B cell (primary cell): ENCODE data around the gene CUL5. TPM values are rescaled to one million over a fixed set of nuclear protein-coding genes. Genes with fewer than 3 reads are reported as not detected.

Experiments
- ATAC-seq: fragments of 200-7000 bp; cut with Tn5 transposase; one replicate; pipeline ENCODE4 v1.10.0; 2021; ENCODE audit warnings: low read depth, mild to moderate bottlenecking, moderate number of reproducible peaks, moderate library complexity
- CTCF ChIA-PET: fragments of 350-600 bp; sonication (Branson Sonifier 250); formaldehyde crosslinking; loops from one replicate; lab custom pipeline; 2021; ENCODE audit warnings: antibody characterized with exemption, inconsistent platforms; lab: Charles Lee
- POLR2A ChIA-PET: fragments of 350-600 bp; sonication (Branson Sonifier 250); formaldehyde crosslinking; loops from one replicate; lab custom pipeline; 2021; ENCODE audit warnings: antibody characterized with exemption; lab: Charles Lee
- DNase-seq: peaks from one replicate; pipeline ENCODE4 v3.0.0; 2013
- H2AFZ ChIP-seq: 2 replicates; pipeline ENCODE4 v1.6.1; 2012; ENCODE audit warnings: mild to moderate bottlenecking, low read depth, low read length; ENCODE audit not compliant: insufficient read depth, poor library complexity, severe bottlenecking
- H3K27ac ChIP-seq, 2 donors: 1 replicate in 1 of 2; 2 replicates in 1 of 2; pipeline ENCODE4 v1.5.1; 2012 to 2013; ENCODE audit warnings: low read length in 2 of 2, mild to moderate bottlenecking in 2 of 2, moderate library complexity in 1 of 2
- H3K27me3 ChIP-seq, 4 experiments: fragments of 200-600 bp in 1 of 4; sonication (generic) in 1 of 4; replicated peaks in 1 of 4; 1 replicate in 2 of 4; 2 replicates in 2 of 4; pipeline versions ENCODE4 v1.6.1 to v1.7.0; 2013 to 2016; ENCODE audit warnings: low read length in 3 of 4, mild to moderate bottlenecking in 2 of 4, mixed read lengths in 1 of 4, moderate library complexity in 1 of 4; ENCODE audit not compliant: insufficient read depth in 4 of 4, control insufficient read depth in 3 of 4; ENCODE audit errors: control extremely low read depth in 1 of 4
- H3K36me3 ChIP-seq, 2 experiments: replicated peaks in 1 of 2; 1 replicate in 1 of 2; 2 replicates in 1 of 2; pipeline versions ENCODE4 v1.6.1 to v1.7.1; 2013; ENCODE audit warnings: low read length in 1 of 2; ENCODE audit not compliant: insufficient read depth in 2 of 2, control insufficient read depth in 1 of 2; ENCODE audit errors: control extremely low read depth in 1 of 2, extremely low read depth in 1 of 2
- H3K4me1 ChIP-seq, 2 donors: fragments of 200-600 bp in 1 of 2; sonication (generic) in 1 of 2; 1 replicate in 1 of 2; 2 replicates in 1 of 2; pipeline versions ENCODE4 v1.5.1 to v1.6.1; 2013 to 2017; ENCODE audit warnings: low read length in 2 of 2; ENCODE audit not compliant: control insufficient read depth in 2 of 2, insufficient read depth in 2 of 2
- H3K4me2 ChIP-seq: replicated peaks from 2 replicates; pipeline ENCODE3; 2012; ENCODE audit warnings: mild to moderate bottlenecking, low read depth, low read length; ENCODE audit not compliant: poor library complexity, severe bottlenecking
- H3K4me3 ChIP-seq, 5 experiments: fragments of 200-600 bp in 1 of 5; sonication (generic) in 1 of 5; 1 replicate in 3 of 5; 2 replicates in 2 of 5; pipeline versions ENCODE4 v1.5.1 to v1.7.0; 2011 to 2016; ENCODE audit warnings: low read length in 4 of 5, mild to moderate bottlenecking in 4 of 5, low read depth in 2 of 5, control low read depth in 1 of 5, moderate library complexity in 1 of 5; ENCODE audit not compliant: insufficient read depth in 1 of 5; ENCODE audit errors: control extremely low read depth in 1 of 5, extremely low read depth in 1 of 5
- H3K79me2 ChIP-seq: fragments of 200-600 bp; sonication (generic); one replicate; pipeline ENCODE4 v1.6.0; 2016; ENCODE audit warnings: low read length; ENCODE audit not compliant: control insufficient read depth, insufficient read depth
- H3K9ac ChIP-seq: fragments of 200-600 bp; sonication (generic); 2 replicates; pipeline ENCODE4 v1.6.1; 2017; ENCODE audit warnings: mild to moderate bottlenecking, low read length, moderate library complexity
- H3K9me3 ChIP-seq, 3 donors: one replicate each; pipeline versions ENCODE4 v1.6.1 to v1.7.1; 2013; ENCODE audit warnings: low read length in 2 of 3; ENCODE audit not compliant: control insufficient read depth in 2 of 3, insufficient read depth in 1 of 3; ENCODE audit errors: control extremely low read depth in 1 of 3
- H4K20me1 ChIP-seq: 2 replicates; pipeline ENCODE4 v1.6.0; 2012; ENCODE audit warnings: mild to moderate bottlenecking, low read length; ENCODE audit not compliant: insufficient read depth, control insufficient read depth, poor library complexity, severe bottlenecking
- H3K27ac Mint-ChIP-seq: one replicate; pipeline ENCODE4 v1.8.0; 2021; ENCODE audit warnings: mixed read lengths
- H3K27me3 Mint-ChIP-seq: one replicate; pipeline ENCODE4 v1.8.0; 2021; ENCODE audit warnings: mixed read lengths
- H3K4me1 Mint-ChIP-seq: one replicate; pipeline ENCODE4 v1.8.0; 2021; ENCODE audit warnings: mixed read lengths
- H3K4me3 Mint-ChIP-seq: one replicate; pipeline ENCODE4 v1.8.0; 2021; ENCODE audit warnings: mixed read lengths
- H3K9me3 Mint-ChIP-seq: one replicate; pipeline ENCODE4 v1.8.0; 2022; ENCODE audit warnings: mixed read lengths; ENCODE audit not compliant: insufficient read depth
- CTCF ChIP-seq: fragments of 200-600 bp; IDR thresholded peaks from one replicate; pipeline ENCODE4 v1.8.0; 2022; ENCODE audit warnings: antibody characterized with exemption, mild to moderate bottlenecking
- EZH2 ChIP-seq: IDR thresholded peaks from 2 replicates; pipeline ENCODE4 v1.6.1; 2012; ENCODE audit warnings: borderline replicate concordance, low read depth, mild to moderate bottlenecking, moderate library complexity, low read length; ENCODE audit not compliant: insufficient read depth, poor library complexity, severe bottlenecking
- WGBS: methylation state at CpG from one replicate; pipeline ENCODE4 v1.1.5; 2013; ENCODE audit warnings: missing lambda C conversion rate; ENCODE audit not compliant: insufficient coverage; 5-methylcytosine and 5-hydroxymethylcytosine counted together
- intact Hi-C: fragments of 100-400 bp; cut with micrococcal nuclease; formaldehyde crosslinking; loops from one replicate; pipeline ENCODE4 v1.10.0; 2022
- polyA plus RNA-seq: library from polyadenylated mRNA; depleted of rRNA; stranded (reverse); fragments of >200 nt; gene quantifications from 2 replicates; pipeline ENCODE4 v1.2.3, GENCODE V29; 2012
- total RNA-seq, 2 donors: library from RNA; stranded (reverse); fragments of 120-200 nt in 1 of 2; gene quantifications; 1 replicate in 1 of 2; 2 replicates in 1 of 2; pipeline versions ENCODE4 v1.2.3 to v1.2.4, GENCODE V29; 2013 to 2022

Gene CUL5
- total and polyA plus RNA-seq, 2 donors (not counting 1 experiment from before 2014, with no cell fraction given) = 29.4 to 44.1 TPM

GRCh38 chr11:108012139-108012725 is 3.5 kb downstream of the CUL5 start:
- H3K4me1 Mint-ChIP-seq = peaks cover 44% of the 10 kb centered on the region
- CTCF ChIA-PET = interaction anchor here (0.7 to 1.1 kb wide), 3 partner anchors 82 to 793 kb away, joined by 3 to 5 read pairs (median 4); no protein-coding TSS in a partner anchor

More at GRCh38 chr11:108012139-108012725, 3.5 kb downstream of the CUL5 start:
- intact Hi-C loops = no loop called here
- Mint-ChIP-seq H3K27ac (no peak overlapping the region), H3K27me3 (no peaks in the 10 kb centered on the region), H3K4me3 (no peak overlapping the region), H3K9me3 (no peaks in the 10 kb centered on the region)
- no peak for TF ChIP-seq CTCF
- TF ChIP-seq EZH2 = no peak
- peaks cover 86% of the 10 kb centered on the region for H3K79me2 ChIP-seq
- H3K9me3 ChIP-seq = no peaks in the 10 kb centered on the region
- peaks cover 18 to 20% of the 10 kb centered on the region in 2 donors for H3K4me1 ChIP-seq
- POLR2A ChIA-PET = no interaction called here
- no peak overlapping the region for H3K4me2 ChIP-seq
- H3K4me3 ChIP-seq = no peak overlapping the region
- H4K20me1 ChIP-seq = peaks cover 40% of the 10 kb centered on the region
- H3K27ac ChIP-seq = no peak overlapping the region
- ATAC-seq = no peak
- WGBS = 100% methylated on average over 1 of the region's 5 CpGs
- H3K36me3 ChIP-seq = peaks cover 0 to 10% of the 10 kb centered on the region in 2 experiments
- no peak overlapping the region for H2AFZ ChIP-seq
- no peaks in the 10 kb centered on the region for H3K27me3 ChIP-seq
- DNase-seq = no peak
- no peak overlapping the region for H3K9ac ChIP-seq
